COLO668 (cell line): ENCODE data around the gene BAG5.
"Not testable (repeated sequence)": the region's sequence is repeated elsewhere in the genome, so short reads cannot be mapped to it uniquely, and the experiment has no call there.

ENCODE experiments used
- DNase-seq: peaks from one replicate; lab custom pipeline; 2025; ENCODE audit not compliant: unreplicated experiment; lab: John Stamatoyannopoulos, UW

The BAG5 gene

GRCh38 chr14:103525430-103526246 is 36.8 kb downstream of the BAG5 start:
- not testable (repeated sequence) for DNase-seq

DNA sequence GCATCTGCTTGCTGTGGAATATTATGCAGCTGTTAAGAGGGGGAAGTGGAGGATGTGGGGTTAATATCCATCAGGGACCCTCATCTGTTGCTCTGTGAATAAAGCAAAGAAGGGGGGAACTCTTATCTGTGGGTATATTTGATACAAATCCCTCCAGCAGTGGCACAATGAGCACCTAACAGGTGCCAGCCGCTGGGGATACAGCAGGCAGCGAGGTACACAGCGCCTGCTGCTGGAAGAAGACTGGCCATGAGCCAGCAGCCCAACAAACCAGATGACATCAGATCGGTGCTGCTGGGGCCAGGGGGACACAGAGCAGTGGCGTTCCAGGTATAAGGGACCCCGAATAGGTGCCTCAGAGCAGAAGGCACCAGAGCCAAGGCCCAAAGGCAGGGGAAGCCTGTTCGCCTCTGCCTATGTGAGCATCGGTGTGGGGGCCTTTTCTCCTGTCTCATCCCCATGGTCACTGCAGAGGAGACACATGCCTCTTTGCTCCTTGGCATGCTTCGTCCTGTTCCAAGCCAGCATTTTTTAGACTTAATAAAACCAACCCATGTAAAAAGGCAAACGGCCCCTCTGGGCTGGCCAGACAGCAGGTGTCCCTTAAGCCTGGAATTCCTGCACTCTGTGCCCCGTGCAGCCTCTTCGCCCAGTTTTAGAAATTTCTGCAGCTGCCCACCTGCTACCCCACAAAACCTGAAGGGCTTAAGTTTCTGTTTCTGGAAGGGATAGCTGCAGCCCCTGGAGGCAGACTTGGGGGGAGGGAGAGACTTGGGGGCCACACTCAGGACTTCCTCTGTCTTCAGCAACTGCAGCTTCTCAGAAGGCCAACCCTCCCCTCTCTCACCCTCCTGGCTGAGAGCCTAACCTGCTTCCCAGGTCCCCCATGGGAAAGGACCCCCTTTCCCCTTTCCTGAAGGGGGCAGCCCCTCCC is 38.2 kb downstream of the BAG5 start:
- DNase-seq: peak; percentile 34

DNA sequence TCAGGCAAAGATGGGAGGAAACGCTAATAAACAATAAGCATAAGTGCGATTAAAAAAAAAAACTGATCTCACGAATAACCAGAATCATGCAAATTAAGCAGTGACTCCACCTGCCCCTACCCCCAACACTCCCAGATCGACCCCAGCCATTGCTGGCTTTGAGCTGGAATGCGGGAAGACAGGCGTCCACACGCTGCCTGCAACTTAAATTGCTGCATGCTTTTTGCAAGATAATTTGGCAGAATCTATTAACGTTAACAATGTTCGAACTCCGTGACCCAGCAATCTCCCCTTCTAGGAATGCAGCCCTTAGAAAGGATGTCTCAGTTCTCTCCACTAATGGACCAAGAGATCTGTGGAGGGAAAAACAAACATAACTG is 38.9 kb downstream of the BAG5 start:
- DNase-seq: no peak

DNA sequence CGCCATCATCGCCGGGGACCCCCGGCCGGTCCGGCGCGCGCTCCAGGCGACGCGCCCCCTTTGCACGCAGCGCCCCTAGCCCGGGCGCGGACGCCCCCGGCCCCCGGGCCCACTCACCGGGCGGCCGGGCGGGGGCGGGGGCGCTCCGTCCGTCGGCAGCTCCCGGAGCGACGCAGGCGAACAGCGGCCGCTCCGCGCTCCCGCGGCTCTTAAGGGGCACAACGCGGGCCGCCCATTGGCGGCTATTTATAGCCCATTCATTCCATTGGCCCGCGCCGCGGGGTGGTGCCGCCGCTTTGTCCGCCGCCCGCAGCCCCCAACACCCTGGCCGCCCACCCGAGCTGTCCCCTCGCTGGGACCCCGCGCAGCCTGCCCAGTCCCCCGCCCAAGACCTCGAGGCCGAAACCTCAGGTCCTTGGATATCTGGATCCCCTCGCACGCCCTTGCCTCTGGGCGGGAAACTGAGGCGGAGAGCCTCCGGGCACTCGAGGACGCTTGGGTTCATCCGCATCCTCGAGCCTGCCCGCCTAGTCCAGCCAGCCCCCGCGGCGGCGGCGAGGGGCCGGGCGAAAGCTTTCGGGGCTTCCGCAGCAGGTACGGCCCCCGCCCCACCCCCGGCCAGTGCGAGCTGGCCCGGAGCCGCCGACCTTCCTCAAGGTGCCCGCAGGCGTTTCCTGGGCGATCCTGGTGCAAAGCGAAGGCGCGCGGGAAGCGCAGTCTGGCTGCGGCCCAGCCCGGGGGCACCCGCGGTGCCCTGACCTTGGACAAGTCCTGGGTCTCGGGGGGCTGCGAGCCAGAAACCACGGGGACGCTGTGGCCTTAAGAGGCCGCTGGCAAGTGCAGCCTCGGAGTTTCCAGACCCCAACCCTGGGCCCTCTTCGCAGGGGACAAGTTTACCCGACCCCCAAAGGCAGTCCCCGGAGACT is 39.5 kb downstream of the BAG5 start, which contains the start of gene CKB:
CKB (minus strand) TSS at position 182 of the 926 bp plus-strand sequence. CDS start 337 bp downstream, outside the sequence.
- DNase-seq: peak; percentile 92

- peak; percentile 77 for DNase-seq
Measured at GRCh38 chr14:103521951-103522563, 40.4 kb downstream of the BAG5 start.

GRCh38 chr14:103521438-103521950 is 41.0 kb downstream of the BAG5 start:
- DNase-seq: peak; percentile 71

DNA sequence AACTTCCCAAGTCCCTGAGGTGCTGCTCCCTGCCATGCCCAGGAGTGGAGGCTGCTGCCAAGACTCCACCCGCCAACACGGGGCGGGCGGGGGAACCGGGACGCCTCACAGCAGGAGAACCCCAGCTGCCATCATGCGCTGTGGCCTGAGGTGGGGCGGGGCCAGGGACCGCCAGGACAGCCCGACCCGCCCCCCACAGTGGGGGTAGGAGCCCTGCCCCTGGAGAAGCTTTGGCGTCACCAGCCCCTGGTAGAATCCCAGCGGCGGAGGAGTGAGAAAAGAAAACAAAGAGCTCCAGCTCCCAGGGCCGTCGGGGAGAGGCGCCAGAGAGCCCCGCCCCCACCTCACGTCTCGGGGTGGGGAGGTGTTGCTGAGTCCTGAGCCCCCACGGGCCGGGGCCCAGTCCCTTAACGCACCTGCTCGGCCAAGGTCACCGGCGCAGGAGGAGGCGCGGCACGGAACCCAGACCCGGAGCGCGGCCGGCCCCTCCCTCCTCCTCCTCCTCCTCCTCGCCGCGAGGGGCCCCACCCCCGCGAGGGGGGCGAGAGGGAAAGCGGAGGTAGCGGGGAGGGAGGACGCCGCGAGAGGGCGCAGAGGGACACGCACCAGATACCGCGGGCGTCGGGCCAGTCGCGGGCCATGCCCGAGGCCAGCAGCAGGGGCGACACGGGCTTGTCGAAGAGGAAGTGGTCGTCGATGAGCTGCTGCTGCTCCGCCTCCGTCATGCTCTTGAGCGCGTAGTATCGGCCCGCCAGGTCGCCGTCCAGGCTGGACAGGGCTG is 41.6 kb downstream of the BAG5 start:
- peak; percentile 92 for DNase-seq

DNA sequence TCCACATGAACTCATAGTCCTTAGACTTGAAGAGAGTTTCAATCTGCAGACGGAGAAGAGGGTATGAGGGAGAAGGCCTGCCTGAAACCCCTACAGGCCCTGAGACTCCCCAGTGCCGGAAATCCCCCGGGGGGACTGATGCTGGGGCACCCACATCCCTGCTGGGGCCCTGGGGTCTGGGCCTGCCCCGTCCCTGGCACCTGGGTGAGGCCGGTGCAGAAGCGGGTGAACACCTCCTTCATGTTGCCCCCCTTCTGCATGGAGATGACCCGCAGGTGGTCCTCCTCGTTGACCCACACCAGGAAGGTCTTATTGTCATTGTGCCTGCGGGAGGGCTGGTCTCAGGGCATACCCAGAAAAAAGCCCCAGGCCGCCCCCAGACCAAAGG is 42.2 kb downstream of the BAG5 start:
- no peak for DNase-seq

DNA sequence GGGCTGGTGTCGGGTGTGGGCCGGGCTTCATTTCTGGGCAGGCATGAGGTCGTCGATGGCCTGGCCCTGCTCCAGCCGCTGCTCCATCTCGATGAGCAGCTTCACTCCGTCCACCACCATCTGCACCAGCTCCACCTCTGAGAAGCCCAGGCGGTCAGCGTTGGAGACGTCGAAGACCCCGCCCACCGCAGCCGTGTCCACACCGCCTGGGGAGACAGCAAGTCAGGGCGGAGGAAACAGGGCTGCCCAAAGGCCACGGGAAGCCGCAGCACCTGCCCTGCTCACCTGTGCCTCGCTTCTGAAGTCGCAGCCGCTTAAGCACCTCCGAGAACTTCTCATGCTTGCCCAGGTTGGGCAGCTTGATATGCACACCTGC is 42.6 kb downstream of the BAG5 start:
- peak; percentile 78 for DNase-seq

GRCh38 chr14:103519043-103519836 is 43.2 kb downstream of the BAG5 start:
- DNase-seq: no peak

GRCh38 chr14:103518422-103519042 is 43.9 kb downstream of the BAG5 start:
- peak; percentile 71 for DNase-seq

- no peak for DNase-seq
Measured at GRCh38 chr14:103517721-103518421, 44.6 kb downstream of the BAG5 start.

- DNase-seq: no peak
Measured at GRCh38 chr14:103517174-103517566, 45.3 kb downstream of the BAG5 start.

DNA sequence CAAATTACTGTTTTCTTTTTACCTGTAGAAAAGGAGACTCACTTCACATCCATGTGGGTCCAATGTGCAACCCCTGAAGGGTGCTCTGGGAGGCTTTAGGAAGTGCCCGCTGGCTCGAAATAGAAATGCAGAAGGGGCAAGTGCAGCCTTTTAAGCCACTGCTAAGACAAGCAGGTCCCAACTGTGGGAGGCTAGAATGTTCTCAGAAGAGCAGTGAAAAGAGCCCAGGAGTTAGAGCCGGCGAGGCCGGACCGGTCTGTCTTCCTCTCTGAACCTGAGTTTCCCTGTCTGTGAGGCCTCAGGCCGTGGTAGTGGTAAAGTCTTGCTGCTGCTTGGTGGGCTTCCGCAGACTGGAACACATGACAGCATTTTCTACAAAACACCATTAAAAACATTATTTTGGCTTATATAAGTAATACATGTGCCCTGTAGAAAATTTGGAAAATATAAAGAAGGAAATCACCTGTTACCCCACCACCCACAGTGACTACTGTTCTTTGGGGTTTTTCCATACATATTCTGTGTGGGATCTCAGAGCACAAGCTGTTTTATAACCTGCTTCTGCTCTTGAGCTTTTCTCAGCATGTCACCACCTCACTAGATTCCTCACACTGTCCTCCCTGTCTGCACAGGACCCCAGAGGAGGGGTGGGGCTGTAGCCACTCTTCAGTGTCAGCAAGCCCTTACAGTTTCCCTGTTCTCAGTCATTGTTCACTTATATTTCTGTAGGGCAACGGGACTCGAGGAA is 45.9 kb downstream of the BAG5 start:
- DNase-seq: no peak

DNA sequence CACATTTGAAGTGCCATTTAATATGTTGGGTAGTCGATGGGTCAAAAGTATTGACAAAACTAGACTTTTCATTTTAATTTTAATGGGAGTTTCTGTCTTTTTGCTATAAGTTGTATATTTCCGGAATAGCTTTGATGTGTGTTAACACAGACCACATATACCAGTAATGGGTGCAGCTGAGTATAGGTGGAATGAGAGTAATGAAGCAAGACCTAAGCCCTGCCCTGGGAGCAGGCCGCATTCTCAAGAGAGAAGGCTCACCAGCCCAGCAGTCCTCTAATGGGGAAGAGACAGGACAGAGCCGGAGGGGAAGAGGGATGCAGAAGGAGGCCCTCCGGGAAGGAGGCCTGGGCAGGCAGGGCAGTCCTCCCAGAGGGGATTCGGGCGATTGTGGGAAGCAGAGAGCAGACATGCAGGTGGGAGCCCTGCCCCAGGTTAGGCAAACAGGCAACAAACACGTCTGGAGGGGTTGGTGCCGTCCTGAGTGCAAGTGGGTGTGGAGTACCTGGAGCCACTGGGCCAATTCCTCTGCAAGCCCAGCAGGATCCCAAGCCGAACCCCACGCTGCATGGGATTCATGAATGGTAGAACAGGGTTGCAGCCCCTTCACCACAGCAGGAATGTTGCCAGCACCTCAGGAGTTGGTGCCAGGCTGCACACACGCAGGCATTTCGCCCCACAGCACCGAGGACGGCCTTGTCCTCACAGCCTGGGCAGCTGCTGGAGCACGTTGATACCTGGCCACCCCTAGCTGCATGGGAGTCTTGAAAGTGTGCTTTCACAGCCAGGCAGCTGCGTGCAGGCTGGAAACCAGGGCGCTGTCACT is 47.6 kb downstream of the BAG5 start:
- no peak for DNase-seq
